Mammary epithelial cell (primary cell): ENCODE measurements around the gene AK9.

ENCODE experiments used
- EZH2 ChIP-seq: IDR thresholded peaks from 2 replicates; pipeline ENCODE4 v1.6.1; 2012; ENCODE audit warnings: low read length, inconsistent platforms, borderline replicate concordance
- TF ChIP-seq, protein P1 (sequence below), 2 donors: IDR thresholded peaks in 1 of 2; conservative IDR thresholded peaks in 1 of 2; 2 replicates each; pipeline ENCODE4 v1.5.1; 2011 to 2012; ENCODE audit warnings: inconsistent platforms in 2 of 2, low read length in 2 of 2, mild to moderate bottlenecking in 2 of 2, control low read depth in 1 of 2, low read depth in 1 of 2; ENCODE audit not compliant: insufficient read depth in 1 of 2; ENCODE audit errors: extremely low read depth in 1 of 2

- TF ChIP-seq, protein P1, sequence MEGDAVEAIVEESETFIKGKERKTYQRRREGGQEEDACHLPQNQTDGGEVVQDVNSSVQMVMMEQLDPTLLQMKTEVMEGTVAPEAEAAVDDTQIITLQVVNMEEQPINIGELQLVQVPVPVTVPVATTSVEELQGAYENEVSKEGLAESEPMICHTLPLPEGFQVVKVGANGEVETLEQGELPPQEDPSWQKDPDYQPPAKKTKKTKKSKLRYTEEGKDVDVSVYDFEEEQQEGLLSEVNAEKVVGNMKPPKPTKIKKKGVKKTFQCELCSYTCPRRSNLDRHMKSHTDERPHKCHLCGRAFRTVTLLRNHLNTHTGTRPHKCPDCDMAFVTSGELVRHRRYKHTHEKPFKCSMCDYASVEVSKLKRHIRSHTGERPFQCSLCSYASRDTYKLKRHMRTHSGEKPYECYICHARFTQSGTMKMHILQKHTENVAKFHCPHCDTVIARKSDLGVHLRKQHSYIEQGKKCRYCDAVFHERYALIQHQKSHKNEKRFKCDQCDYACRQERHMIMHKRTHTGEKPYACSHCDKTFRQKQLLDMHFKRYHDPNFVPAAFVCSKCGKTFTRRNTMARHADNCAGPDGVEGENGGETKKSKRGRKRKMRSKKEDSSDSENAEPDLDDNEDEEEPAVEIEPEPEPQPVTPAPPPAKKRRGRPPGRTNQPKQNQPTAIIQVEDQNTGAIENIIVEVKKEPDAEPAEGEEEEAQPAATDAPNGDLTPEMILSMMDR (conservative IDR thresholded peaks at IDR 0.05 in 1 of 2, IDR thresholded peaks at IDR 0.05 in 1 of 2; ENCODE audit: extremely low read depth in 1 of 2, insufficient read depth in 1 of 2, low read depth in 1 of 2, low read length in 2 of 2) = peak; percentile 30 to 74
- TF ChIP-seq EZH2 = no peak
Observed at GRCh38 chr6:109595998-109596397, 95.0 kb downstream of the AK9 start.
